Stimulated activated CD8-positive, alpha-beta memory T cell treated with anti-CD3 and anti-CD28 coated beads, Interleukin-7, amount 100 ng/mL, for 4 hours (primary cell): ENCODE measurements around the gene AQP12B.
"Not testable (repeated sequence)": the region's sequence is repeated elsewhere in the genome, so short reads cannot be mapped to it uniquely, and the experiment has no call there.

Experiments
- DNase-seq, 2 donors: peaks; one replicate each; pipeline ENCODE4 v3.0.0-alpha.2; 2020; ENCODE audit warnings: low read depth in 2 of 2

AQP12B gene

GRCh38 chr2:240682431-240683224 is at the start of gene AQP12B:
Gene AQP12B (minus strand): TSS chr2:240682885. CDS start chr2:240682837, 48 bp downstream.
- not testable (repeated sequence) for DNase-seq

GRCh38 chr2:240732184-240732583 is 49.5 kb upstream of the AQP12B start:
- DNase-seq: no peak

- no peak for DNase-seq
These were observed 48.5 kb upstream of the AQP12B start for GRCh38 chr2:240731178-240731545.

GRCh38 chr2:240730501-240731177 is 48.0 kb upstream of the AQP12B start:
- no peak for DNase-seq

GRCh38 chr2:240728827-240729226 is 46.1 kb upstream of the AQP12B start:
- no peak for DNase-seq

GRCh38 chr2:240728361-240728760 is 45.7 kb upstream of the AQP12B start:
- DNase-seq: no peak

GRCh38 chr2:240727913-240728312 is 45.2 kb upstream of the AQP12B start:
- no peak for DNase-seq

GRCh38 chr2:240727439-240727838 is 44.8 kb upstream of the AQP12B start:
- DNase-seq: no peak

GRCh38 chr2:240726876-240727275 is 44.2 kb upstream of the AQP12B start:
- no peak for DNase-seq

GRCh38 chr2:240725671-240726070 is 43.0 kb upstream of the AQP12B start:
- DNase-seq: no peak

GRCh38 chr2:240725266-240725665 is 42.6 kb upstream of the AQP12B start:
- DNase-seq: no peak

GRCh38 chr2:240724431-240724830 is 41.7 kb upstream of the AQP12B start:
- no peak for DNase-seq

- DNase-seq: no peak
These were observed 41.2 kb upstream of the AQP12B start for GRCh38 chr2:240723851-240724250.

- DNase-seq: no peak
These were observed 40.4 kb upstream of the AQP12B start for GRCh38 chr2:240722796-240723735.

GRCh38 chr2:240722376-240722775 is 39.7 kb upstream of the AQP12B start:
- no peak for DNase-seq

GRCh38 chr2:240721596-240722180 is 39.0 kb upstream of the AQP12B start:
- DNase-seq: no peak

GRCh38 chr2:240720686-240721595 is 38.3 kb upstream of the AQP12B start:
- no peak for DNase-seq

GRCh38 chr2:240719676-240720545 is 37.2 kb upstream of the AQP12B start:
- DNase-seq: no peak

GRCh38 chr2:240718896-240719490 is 36.3 kb upstream of the AQP12B start:
- no peak for DNase-seq
